ENCODE data around the gene PCSK5.

GRCh38 chr9:76095585-76095984 is 205.1 kb downstream of the PCSK5 start:
- no peak for TF ChIP-seq CTCF (IDR thresholded peaks at IDR 0.05 in 8 of 11, conservative IDR thresholded peaks at IDR 0.05 in 3 of 11)
- TF ChIP-seq POLR2A (IDR thresholded peaks at IDR 0.05), result no peak
